CD4-positive, alpha-beta T cell (primary cell): ENCODE results near the gene PIK3CG. TPM values are rescaled to one million over a fixed set of nuclear protein-coding genes. Genes with fewer than 3 reads are reported as not detected.
"Not testable (repeated sequence)": the region's sequence is repeated elsewhere in the genome, so short reads cannot be mapped to it uniquely, and the experiment has no call there.

Experiments used
- ATAC-seq: fragments of 200-7000 bp; cut with Tn5 transposase; one replicate; pipeline ENCODE4 v1.10.0; 2022; ENCODE audit warnings: mild to moderate bottlenecking; ENCODE audit not compliant: poor library complexity
- CTCF ChIA-PET: fragments of 350-600 bp; sonication (Branson Sonifier 250); formaldehyde crosslinking; loops from one replicate; lab custom pipeline; 2021; ENCODE audit warnings: antibody characterized with exemption, inconsistent platforms; lab: Charles Lee
- POLR2A ChIA-PET: fragments of 350-600 bp; sonication (Branson Sonifier 250); formaldehyde crosslinking; loops from one replicate; lab custom pipeline; 2021; ENCODE audit warnings: antibody characterized with exemption, inconsistent platforms; lab: Charles Lee
- DNase-seq, 14 experiments: peaks; one replicate each; pipeline ENCODE4 v3.0.0-alpha.2; 2013 to 2020; ENCODE audit warnings: mixed read lengths in 2 of 14
- H3K27ac ChIP-seq, 2 donors: one replicate each; pipeline versions ENCODE4 v1.5.1 to v1.7.0; 2013; ENCODE audit warnings: low read length in 2 of 2, low read depth in 1 of 2, mild to moderate bottlenecking in 1 of 2
- H3K27me3 ChIP-seq, 2 experiments: 1 replicate in 1 of 2; 2 replicates in 1 of 2; pipeline versions ENCODE4 v1.6.1 to v1.7.0; 2013; ENCODE audit warnings: low read length in 2 of 2, control low read depth in 1 of 2, mild to moderate bottlenecking in 1 of 2, moderate library complexity in 1 of 2; ENCODE audit not compliant: insufficient read depth in 2 of 2, control insufficient read depth in 1 of 2
- H3K36me3 ChIP-seq: one replicate; pipeline ENCODE4 v1.6.1; 2013; ENCODE audit warnings: low read length, control low read depth; ENCODE audit not compliant: insufficient read depth
- H3K4me1 ChIP-seq: one replicate; pipeline ENCODE4 v1.6.1; 2013; ENCODE audit warnings: low read length, control low read depth; ENCODE audit not compliant: insufficient read depth
- H3K4me3 ChIP-seq: one replicate; pipeline ENCODE4 v1.5.1; 2013; ENCODE audit warnings: mild to moderate bottlenecking, low read length, moderate library complexity
- H3K9me3 ChIP-seq, 2 experiments: 1 replicate in 1 of 2; 2 replicates in 1 of 2; pipeline versions ENCODE4 v1.6.1 to v1.7.0; 2013; ENCODE audit warnings: low read length in 2 of 2, mild to moderate bottlenecking in 2 of 2, control low read depth in 1 of 2, moderate library complexity in 1 of 2; ENCODE audit not compliant: control insufficient read depth in 1 of 2, insufficient read depth in 1 of 2
- H3K27ac Mint-ChIP-seq: one replicate; pipeline ENCODE4 v1.8.0; 2020; ENCODE audit warnings: mixed read lengths
- H3K27me3 Mint-ChIP-seq: one replicate; pipeline ENCODE4 v1.8.0; 2021; ENCODE audit warnings: mixed read lengths
- H3K36me3 Mint-ChIP-seq: one replicate; pipeline ENCODE4 v1.8.0; 2021; ENCODE audit warnings: low read depth, mixed read lengths
- H3K4me1 Mint-ChIP-seq: one replicate; pipeline ENCODE4 v1.8.0; 2021; ENCODE audit warnings: low read depth, mixed read lengths
- H3K4me3 Mint-ChIP-seq: one replicate; pipeline ENCODE4 v1.8.0; 2020; ENCODE audit warnings: mild to moderate bottlenecking, mixed read lengths
- H3K9me3 Mint-ChIP-seq: one replicate; pipeline ENCODE4 v1.8.0; 2020; ENCODE audit warnings: mixed read lengths
- intact Hi-C, 2 experiments: fragments of 100-400 bp; cut with DNase I in 1 of 2; cut with micrococcal nuclease in 1 of 2; formaldehyde crosslinking; loops; one replicate each; pipeline versions ENCODE4 v1.15.1 to v1.9.0; 2023 to 2025; cut with DNase I, micrococcal nuclease
- total RNA-seq, 174 experiments: library from RNA in 2 of 174; stranded (reverse) in 2 of 174; gene quantifications; one replicate each; pipeline ENCODE4 v1.2.3 and lab custom pipeline; 2021 to 2026
- TF ChIP-seq, protein P1 (sequence below): fragments of 200-600 bp; IDR thresholded peaks from one replicate; pipeline ENCODE4 v1.8.0; 2022; ENCODE audit warnings: antibody characterized with exemption, mild to moderate bottlenecking

The PIK3CG gene
- total RNA-seq, 2 experiments from 2014 or later: 20.8 to 21.2 TPM

DNA sequence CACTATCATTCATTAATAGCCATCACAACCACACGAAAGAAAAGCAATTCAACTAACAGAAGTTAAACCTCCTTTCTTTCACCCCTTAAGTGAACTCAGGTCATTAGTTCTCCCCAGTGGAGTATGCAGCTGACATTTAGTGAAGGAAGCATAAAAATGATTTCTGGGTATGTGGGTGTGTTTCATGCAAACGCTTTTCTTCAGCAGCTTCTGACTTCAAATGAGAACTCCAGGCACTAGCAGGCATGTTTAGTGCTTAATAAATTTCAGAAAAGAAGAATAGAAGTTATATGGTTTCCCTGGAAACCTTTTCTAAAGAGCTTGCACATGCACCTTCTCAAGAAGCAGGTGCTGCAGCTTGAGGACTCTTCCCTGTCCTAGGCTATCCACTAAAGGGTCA is 62.5 kb downstream of the PIK3CG start:
- Histone ChIP-seq H3K4me3 (no peak overlapping the region), H3K27ac (no peak overlapping the region), H3K27me3 (no peaks in the 10 kb centered on the region), H3K36me3 (no peaks in the 10 kb centered on the region), H3K4me1 (no peaks in the 10 kb centered on the region), H3K9me3 (no peaks in the 10 kb centered on the region)
- TF ChIP-seq, protein P1, sequence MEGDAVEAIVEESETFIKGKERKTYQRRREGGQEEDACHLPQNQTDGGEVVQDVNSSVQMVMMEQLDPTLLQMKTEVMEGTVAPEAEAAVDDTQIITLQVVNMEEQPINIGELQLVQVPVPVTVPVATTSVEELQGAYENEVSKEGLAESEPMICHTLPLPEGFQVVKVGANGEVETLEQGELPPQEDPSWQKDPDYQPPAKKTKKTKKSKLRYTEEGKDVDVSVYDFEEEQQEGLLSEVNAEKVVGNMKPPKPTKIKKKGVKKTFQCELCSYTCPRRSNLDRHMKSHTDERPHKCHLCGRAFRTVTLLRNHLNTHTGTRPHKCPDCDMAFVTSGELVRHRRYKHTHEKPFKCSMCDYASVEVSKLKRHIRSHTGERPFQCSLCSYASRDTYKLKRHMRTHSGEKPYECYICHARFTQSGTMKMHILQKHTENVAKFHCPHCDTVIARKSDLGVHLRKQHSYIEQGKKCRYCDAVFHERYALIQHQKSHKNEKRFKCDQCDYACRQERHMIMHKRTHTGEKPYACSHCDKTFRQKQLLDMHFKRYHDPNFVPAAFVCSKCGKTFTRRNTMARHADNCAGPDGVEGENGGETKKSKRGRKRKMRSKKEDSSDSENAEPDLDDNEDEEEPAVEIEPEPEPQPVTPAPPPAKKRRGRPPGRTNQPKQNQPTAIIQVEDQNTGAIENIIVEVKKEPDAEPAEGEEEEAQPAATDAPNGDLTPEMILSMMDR: no peak
- peaks cover 12% of the 10 kb centered on the region for H3K9me3 Mint-ChIP-seq
- ATAC-seq (no peak), DNase-seq (no peak)
- POLR2A ChIA-PET: no interaction called here
- H3K4me3 Mint-ChIP-seq: no peak overlapping the region
- intact Hi-C loops: no loop called here
- H3K36me3 Mint-ChIP-seq: no peaks in the 10 kb centered on the region
- no peaks in the 10 kb centered on the region for H3K27me3 Mint-ChIP-seq
- CTCF ChIA-PET: no interaction called here
- no peaks in the 10 kb centered on the region for H3K4me1 Mint-ChIP-seq
- H3K27ac Mint-ChIP-seq: no peak overlapping the region

DNA sequence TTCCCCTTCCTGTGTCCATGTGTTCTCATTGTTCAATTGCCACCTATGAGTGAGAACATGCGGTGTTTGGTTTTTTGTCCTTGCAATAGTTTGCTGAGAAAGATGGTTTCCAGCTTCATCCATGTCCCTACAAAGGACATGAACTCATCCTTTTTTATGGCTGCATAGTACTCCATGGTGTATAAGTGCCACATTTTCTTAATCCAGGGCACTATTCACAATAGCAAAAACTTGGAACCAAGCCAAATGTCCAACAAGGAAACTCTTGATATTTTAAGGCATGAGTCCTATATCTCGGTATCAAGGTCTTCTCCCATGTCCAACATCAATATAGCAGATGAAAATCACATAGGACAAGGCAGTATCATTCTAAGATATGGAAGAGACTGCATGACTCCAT is 64.5 kb downstream of the PIK3CG start:
- POLR2A ChIA-PET, H3K4me3 ChIP-seq, H3K4me1 ChIP-seq, H3K9me3 ChIP-seq, ATAC-seq, H3K36me3 ChIP-seq, H3K4me3 Mint-ChIP-seq, H3K27ac ChIP-seq, DNase-seq, intact Hi-C loops, H3K36me3 Mint-ChIP-seq, H3K27ac Mint-ChIP-seq, H3K27me3 Mint-ChIP-seq, H3K27me3 ChIP-seq, H3K4me1 Mint-ChIP-seq: not testable (repeated sequence)
- peaks cover 12% of the 10 kb centered on the region for H3K9me3 Mint-ChIP-seq
- CTCF ChIA-PET: interaction anchor here (0.6 kb wide), 1 partner anchor 913 kb away, joined by 3 read pairs; no protein-coding TSS in a partner anchor

DNA sequence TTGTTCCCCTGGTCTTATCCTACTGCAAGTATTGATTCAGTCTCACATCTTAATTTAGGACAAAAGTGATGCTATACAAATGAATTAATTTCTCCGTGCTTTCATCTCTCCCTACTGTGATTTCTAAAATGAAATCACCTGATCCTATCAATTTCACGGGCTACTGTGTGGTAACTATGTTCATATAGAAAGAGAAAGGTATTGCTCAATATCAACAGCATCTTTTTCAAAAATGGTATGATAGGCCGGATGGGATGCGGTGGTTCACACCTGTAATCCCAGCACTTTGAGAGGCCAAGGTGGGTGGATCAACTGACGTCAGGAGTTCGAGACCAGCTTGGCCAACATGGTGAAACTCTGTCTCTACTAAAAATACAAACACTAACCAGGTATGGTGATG is 71.2 kb downstream of the PIK3CG start:
- no peak overlapping the region for H3K4me3 ChIP-seq
- H3K4me1 ChIP-seq: no peaks in the 10 kb centered on the region
- TF ChIP-seq, protein P1: no peak
- H3K27me3 ChIP-seq: no peaks in the 10 kb centered on the region
- no peaks in the 10 kb centered on the region for H3K36me3 ChIP-seq
- POLR2A ChIA-PET: no interaction called here
- DNase-seq: no peak
- H3K27me3 Mint-ChIP-seq: no peaks in the 10 kb centered on the region
- H3K9me3 Mint-ChIP-seq: no peaks in the 10 kb centered on the region
- ATAC-seq: no peak
- H3K36me3 Mint-ChIP-seq: peaks cover 4% of the 10 kb centered on the region
- H3K4me3 Mint-ChIP-seq: no peak overlapping the region
- H3K27ac Mint-ChIP-seq: no peak overlapping the region
- H3K27ac ChIP-seq: no peak overlapping the region
- no peaks in the 10 kb centered on the region for H3K9me3 ChIP-seq
- intact Hi-C loops: no loop called here
- no peaks in the 10 kb centered on the region for H3K4me1 Mint-ChIP-seq
- CTCF ChIA-PET: interaction anchor here (1.2 kb wide), 1 partner anchor 46 kb away, joined by 3 read pairs; no protein-coding TSS in a partner anchor

DNA sequence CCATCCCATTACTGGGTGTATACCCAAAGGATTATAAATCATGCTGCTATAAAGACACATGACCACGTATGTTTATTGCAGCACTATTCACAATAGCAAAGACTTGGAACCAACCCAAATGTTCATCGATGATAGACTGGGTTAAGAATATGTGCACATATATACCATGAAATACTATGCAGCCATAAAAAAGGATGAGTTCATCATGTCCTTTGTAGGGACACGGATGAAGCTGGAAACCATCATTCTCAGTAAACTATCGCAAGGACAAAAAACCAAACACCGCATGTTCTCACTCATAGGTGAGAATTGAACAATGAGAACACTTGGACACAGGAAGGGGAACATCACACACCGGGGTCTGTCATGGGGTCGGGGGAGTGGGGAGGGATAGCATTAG is 73.0 kb downstream of the PIK3CG start:
- CTCF ChIA-PET, intact Hi-C loops: not testable (repeated sequence)

More for the DNA sequence above, 73.0 kb downstream of the PIK3CG start:
- H3K36me3 ChIP-seq, H3K27me3 Mint-ChIP-seq, H3K4me1 Mint-ChIP-seq, H3K9me3 Mint-ChIP-seq, H3K4me1 ChIP-seq, DNase-seq, H3K4me3 Mint-ChIP-seq, H3K9me3 ChIP-seq, H3K27me3 ChIP-seq, H3K36me3 Mint-ChIP-seq, H3K27ac Mint-ChIP-seq, H3K4me3 ChIP-seq, H3K27ac ChIP-seq, ATAC-seq, POLR2A ChIA-PET: not testable (repeated sequence)
